ENCODE measurements around the gene TNKS1BP1.
"Not testable (repeated sequence)": the region's sequence is repeated elsewhere in the genome, so short reads cannot be mapped to it uniquely, and the experiment has no call there.

TNKS1BP1 gene

DNA sequence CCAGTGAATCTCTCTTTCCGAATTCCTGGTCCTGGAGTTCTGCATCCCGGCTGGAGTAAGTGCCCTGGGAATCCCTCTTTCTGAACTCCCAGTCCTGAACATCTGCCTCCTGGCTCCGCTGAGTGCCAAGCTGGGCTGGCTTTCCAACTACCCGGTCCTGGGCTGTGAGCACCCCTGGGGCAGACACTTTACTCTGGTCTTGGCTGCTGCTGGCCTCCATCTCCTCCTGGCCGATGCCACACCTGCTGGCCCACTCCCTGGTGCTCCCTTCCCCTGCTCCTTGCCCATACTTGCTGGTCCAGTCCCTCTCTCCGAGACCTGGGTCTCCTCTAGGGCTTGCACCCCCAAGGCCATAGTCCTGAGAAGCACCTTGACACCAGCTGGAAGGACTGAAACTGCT lies 14.7 kb downstream of the TNKS1BP1 start:
- no peak for DNase-seq

DNA sequence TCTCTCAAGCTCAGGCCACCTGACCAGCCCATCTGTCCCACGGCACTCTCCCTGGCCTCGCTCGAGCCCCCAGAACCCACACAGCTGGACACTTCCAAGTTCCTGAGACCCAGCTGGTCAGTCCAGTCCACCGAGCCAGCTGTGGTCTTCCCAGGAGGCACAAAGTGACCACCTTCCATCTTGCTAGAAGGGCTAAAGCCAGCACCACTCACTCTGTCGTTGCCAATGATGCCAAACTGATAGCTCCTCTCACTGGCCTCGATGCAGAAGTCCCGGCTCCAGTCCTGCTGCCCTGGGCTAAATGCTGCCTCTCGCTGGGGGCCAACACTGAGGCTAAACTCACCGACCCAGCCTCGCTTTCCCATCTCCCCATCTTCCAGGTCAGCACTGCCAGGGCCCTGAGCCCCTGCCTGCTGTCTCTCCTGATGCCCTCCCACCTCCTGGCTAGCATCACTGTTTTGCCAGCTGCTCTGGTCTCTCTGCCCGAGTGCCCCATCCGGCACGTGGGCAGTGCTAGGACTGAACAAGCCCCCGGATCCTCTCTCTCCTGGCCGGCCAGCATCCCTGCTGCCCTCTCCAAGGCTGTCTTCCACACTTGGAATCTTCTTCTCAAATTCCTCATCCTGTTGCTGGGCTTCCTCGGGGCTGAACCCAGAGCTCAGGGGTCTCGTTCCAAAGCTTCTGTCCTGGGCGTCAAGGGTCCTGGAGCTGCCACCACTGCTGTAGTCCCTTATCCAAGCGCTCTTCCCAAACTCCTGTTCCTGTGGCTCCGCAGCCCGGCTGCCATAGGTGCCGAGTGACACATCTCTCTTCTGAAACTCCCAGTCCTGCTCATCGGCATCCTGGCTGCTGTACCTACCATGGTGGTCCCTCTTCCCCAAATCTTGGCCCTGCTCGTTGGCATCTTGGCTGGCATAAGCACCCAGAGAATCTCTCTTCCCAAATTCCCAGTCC lies 15.4 kb downstream of the TNKS1BP1 start:
- no peak for DNase-seq

DNA sequence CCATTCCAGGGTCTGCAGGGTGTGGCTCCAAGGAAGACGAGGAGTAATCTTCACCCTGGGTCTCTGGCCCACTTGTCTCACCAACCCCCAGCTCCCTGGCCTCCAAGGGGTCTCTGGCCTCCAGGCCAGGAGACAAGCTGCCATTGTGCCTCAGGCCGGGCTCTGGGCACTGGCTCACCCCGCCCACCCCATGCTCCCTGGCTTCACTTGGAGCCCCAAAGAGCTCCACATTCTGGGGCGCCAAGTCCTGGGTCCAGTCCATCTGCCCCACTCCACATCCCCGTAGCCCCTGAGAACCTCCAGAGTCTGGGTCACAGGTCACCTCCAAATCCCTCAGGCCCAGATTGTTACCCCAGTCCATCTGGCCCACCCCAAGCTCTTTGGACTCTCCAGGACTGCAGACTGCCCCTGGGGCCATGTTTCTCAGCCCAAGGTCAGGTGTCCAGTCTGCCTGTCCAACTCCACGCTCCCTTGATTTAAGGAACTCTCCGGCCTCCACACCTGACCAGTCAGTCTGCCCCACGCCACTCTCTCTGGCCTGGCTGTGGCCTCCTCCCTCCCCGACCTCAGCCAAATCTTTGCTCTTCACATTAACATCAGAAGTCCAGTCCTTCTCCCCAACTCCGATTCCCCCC lies 16.2 kb downstream of the TNKS1BP1 start:
- no peak for DNase-seq

DNA sequence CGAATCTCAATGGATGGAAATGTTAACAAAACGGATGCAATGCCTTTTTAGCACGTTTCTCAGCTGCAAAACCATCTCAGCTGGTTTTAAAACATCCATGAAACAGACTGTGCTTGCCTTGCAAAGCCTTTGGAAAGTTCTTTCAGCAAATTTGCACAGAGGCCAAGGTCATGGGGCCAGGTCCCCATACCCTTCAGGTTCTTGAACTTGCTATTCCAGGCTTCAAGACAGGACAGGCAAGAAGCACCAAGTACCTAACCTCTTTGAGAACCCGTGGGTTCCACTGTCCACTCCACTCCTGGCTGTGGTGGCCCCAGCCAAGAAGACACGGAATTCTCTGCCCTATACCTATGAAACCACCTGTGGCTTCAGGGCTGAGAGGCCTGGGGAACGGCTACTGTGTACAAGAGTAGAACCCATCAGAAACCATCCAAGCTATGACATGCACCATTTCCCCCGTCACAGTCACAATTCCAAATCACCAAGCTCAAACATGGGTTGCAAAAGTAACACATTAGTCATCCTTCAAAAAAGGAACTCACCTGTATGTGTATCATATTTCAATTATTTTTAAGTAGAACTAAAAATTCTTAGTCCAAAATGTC lies 17.0 kb downstream of the TNKS1BP1 start:
- DNase-seq: no peak

DNA sequence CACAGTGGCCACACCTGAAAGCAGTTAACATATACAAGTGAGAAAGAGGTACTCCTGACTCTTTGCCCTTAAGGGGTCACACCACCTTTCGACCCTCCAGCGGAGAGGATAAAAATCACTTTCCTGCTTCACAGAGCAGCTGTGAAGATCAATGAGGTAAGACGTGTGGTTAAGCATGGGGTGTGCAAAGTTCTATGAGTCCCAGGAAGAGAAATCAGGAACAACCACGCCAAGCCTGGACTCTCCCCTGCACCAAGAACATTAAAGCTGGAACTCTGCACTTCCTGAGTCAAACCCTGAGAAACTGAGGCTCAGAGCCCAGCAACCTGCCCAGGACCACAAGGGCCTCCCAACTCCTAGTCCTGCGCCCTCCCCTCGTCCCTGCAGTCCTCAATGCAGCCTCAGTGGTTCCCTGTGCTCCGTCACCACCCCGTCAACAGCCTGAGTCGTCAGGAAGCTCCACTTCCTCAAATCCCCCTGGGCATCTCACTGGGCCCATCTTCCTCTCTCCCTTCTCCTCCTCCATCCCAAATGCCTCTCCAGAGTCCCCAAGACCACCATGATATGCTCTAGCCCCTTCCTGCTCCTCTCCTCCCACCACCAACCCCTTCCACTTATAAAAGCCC lies 17.7 kb downstream of the TNKS1BP1 start:
- DNase-seq: no peak

DNA sequence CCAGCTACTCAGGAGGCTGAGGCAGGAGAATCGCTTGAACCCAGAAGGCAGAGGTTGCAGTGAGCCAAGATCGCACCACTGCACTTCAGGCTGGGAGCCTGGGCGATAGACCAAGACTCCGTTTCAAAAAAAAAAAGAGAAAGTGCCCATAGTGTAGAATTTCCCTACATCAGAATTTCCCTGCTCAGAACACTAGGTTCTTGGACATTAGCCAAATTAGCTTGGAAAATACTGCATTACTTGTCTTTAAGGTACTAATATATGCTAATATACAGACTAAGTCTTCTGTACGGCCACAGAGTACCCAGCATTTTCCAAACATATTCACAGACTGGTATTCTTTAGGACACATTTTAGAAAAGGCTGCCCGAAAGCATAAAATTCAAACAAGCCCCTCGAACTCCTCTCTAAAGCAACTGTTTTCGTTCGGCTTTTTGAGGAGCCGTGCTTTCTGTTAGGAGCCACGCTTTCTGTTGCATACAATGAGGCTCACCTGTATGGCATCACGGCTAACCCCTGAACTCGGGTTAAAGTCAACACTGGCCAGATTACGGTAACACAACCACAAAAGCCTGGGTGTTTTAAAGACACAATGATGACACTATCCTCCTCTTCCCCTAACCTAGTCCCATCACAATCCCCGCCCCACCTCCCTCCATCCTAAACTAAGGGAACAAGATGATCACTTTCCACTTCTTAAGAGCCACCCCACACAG lies 18.4 kb downstream of the TNKS1BP1 start:
- DNase-seq: no peak

DNA sequence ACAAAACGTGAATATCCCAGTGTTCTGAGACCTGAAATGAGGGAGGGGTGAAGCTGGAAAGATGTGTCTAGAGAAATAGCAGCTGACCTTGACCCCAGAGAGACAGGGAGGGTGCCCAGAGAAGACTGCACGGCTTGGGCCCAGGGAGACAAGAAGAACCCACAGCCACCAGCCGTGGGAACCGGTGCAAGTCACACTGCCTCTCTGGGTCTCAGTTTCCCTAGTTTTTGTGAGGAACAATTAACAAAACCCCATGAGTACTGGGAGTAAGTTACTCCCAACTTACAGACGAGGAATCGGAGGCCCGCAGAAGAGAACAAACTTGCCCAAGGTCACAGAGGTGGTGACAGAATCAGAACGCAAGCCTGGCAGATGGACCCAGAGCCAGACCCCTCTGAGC lies 19.2 kb downstream of the TNKS1BP1 start:
- no peak for DNase-seq

DNA sequence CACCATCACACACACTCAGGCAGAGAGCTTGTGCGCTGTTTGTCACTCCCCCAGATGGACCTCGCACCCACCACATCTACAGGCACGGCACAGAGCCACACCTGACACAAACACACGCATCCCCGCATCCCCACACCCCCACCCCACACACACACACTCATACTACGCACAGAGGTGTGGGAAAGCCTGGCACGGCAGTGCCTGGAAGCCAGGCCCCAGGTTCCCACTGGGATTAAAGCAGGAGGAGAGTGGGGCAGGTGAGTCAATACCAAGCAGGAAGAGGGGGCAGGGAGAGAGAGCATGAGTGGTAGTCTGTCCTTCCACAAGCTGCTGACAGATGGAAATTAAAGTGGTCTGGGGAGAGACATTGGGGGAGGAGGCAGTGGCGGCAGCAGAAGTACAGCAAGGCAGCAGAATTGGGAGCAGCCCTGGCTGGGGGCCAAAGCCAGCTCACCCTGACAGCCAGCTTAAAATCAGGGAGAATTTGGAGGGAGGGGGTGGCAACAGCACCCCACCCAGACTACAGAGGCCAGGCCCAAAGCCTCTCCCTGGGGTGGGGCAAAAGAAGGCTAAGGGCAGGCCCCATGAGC lies 20.7 kb downstream of the TNKS1BP1 start:
- no peak for DNase-seq

DNA sequence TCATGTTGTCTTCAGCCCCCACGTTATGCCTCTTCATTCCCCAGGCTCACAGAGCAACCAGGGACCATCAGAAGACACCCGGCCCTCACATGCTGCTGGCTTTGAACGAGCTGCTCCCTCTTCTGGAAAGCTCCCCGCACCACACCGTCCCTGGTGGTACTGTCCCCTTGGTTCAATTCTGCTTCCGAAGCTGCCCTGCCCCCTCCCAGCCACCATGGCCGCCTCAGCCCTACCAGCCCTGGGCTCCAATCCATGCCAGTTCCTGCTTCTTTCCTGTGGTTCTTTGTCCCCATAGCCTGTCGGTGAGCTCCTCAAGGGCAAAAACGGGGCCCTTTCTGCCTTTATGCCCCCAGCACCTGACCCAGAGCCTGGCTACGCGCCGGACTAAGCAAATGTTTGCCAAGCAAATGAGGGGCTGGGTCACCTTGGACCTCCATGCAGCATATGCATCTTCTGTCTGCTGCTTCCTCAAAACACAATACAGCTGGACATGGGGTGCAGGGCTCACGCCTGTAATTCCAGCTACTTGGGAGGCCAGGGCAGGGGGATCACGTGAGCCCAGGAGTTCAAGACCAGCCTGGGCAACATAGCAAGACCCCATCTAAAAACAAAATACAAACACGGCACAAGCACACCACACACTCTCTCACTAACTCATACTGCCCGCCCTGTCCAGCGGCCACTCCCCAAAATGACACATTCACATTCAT lies 21.3 kb downstream of the TNKS1BP1 start:
- DNase-seq: no peak

DNA sequence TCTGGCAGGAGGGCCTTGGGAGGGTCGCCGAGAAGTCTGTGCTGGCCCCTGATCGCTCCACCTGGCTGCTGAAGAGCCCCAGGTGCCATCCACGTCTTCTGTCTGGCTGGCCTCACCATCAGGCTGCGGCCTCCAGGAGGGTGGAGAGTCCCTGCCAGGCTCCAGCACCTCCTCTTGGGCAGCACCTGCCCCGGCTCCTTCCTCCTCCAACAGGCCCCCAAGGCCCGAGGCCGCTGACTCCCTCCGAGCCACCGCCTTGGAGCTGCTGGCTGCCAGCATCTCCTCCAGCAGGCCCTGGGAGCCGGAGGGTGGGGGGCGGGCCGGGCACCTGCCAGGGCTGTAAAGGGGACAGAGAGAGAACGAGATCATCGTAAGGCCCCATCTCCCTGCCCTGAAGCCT lies 22.3 kb downstream of the TNKS1BP1 start:
- DNase-seq: no peak

DNA sequence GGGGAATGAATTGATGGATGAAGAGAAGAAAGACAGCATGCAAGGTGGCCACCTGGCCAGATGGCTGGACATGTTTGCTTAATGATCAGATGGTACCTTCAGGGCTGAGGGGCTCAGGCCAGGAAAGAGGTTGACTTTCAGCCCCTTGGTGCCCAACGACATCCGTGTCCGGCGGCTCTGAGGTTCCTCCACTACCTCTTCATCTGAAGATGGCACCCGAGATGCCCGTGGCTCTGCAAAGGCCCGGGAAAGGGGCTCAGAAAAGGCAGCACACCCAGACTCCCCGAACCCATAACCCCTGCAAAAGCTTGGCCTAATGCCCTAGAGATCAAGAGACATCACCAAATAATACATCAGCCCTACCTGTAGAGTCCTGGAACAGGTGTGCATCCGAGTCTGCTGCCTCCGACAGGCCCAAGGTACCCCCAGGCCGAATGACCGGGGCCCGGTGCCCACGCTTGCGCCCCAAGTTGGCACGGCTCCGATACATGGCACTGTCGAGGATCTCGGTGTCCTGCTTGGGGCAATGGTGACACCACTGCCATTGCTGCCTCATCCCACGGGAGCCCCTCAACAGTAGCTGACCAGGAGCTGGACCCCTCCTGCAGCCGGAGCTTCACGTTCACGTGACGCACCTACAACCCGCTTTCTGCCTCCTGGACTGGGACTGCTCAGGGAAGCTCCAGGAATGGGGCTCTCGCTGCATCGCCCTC lies 22.9 kb downstream of the TNKS1BP1 start:
- DNase-seq: no peak

DNA sequence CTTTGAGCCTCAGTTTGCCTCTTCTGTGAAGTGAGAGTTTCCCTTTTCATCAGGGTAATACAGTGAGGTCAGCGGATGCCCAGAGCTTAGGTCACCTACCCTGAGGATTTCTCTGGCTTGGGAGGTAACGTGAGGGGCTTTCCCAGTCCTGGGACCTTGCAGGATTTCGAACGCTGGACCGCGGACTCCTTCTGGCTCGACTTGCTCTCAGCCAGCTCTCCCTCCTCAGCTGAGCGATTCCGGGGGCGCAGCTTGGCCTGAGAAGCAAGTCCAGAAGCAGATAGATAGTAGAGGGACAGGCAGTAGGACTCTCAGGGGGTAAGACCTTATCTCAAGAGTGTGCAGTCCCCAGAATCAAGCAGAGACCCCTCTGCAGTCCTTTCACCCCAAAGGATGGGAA lies 24.0 kb downstream of the TNKS1BP1 start:
- no peak for DNase-seq

DNA sequence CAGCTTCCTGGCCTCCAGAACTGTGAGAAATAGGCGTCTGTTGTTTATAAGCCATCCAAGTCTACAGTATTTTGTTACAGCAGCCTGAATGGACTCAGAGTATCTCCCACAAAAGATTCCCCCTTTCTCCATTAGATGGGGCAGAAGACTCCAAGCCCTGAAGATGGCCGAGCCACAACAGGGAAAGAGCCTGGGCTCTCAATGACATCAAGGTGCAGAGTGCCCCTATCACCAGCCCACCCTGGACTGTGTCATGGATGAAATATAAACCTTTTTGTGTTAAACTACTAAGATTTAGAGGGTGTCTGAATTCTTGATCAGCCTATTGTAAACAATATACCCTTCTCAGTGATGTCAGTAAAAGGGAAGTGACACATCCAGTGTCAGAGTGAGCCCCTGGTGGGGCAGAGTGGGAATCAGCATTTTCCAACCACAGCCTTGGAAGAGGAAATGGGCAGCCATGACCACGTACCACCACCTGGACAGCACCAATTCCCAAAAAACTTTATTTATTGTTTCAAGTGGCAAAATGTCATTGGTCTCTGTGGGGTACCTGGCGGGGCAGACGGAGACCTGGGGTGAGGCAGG lies 25.5 kb downstream of the TNKS1BP1 start:
- no peak for DNase-seq

DNA sequence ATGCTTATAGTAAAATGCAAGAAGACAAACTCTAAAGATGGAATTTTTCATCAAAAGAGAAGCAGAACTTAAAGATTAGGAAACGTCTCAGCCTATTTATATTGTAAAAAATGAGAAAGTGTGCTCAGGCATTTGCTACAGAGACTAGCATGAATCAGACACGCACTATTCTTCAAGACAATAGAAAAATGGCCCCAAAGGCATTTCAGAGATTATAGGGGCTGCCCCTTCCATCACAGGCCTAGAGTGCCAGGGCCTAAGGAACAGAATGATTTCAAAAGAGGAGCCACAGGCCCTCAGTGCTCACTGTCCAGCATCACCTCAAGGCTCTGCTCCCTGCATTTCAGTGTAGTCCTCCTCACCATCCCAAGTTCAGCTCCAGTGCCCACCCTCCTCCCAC lies 27.5 kb downstream of the TNKS1BP1 start:
- DNase-seq: no peak

DNA sequence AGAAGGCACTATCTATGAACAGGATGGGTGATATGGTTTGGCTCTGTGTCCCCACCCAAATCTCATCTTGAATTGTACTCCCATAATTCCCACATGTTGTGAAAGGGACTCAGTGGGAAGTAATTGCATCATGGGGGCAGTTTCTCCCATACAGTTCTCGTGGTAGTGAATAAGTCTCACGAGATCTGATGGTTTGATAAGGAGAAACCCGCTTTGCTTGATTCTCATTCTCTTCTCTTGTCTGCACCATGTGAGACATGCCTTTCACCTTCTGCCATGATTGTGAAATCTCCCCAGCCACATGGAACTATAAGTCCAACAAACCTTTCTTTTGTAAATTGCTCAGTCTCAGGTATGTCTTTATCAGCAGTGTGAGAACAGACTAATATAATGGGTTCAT lies 28.5 kb downstream of the TNKS1BP1 start:
- DNase-seq: not testable (repeated sequence)

DNA sequence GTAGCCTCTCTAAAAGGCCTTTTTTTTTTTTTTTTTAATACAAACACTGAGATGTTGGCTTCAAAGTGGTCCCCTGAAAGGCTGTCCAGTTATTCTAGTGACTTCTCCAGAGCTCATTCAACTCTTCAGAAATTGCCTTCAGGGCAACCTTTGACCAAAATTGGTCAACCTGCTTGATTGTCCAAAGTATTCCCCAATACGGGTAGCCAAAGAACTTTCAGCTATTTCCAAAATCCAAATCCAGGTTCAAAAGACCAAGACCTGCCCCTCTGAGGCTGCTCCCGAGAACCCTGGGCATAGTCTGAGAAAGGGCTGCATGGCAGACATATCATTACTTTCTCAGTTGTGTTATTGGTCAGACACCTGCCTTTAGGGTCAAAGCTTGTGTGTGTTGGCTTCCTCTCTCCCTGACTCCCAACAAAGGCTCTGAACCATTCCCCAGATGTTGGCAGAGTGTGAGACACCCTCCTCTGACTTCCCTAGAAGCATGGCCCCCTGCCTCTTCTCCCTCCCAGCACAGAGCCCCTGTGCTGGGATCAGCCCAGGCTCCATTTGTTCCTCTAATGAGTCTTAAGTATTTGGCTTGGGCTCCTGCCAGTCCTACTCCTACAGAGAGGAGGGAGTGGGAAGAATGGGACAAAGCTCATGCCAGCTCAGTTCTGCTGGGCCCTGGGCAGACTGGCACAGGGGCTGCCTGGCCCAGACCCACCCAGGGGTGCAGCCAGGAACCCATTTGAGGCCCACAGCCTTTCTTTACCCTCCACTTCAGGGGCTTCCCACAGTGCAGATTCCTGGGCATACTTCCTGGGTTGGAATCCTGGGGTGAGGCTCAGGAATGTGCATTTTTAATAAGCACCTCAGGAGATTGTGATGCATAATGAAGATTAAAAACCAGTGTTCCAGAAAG lies 30.3 kb downstream of the TNKS1BP1 start:
- DNase-seq: no peak

DNA sequence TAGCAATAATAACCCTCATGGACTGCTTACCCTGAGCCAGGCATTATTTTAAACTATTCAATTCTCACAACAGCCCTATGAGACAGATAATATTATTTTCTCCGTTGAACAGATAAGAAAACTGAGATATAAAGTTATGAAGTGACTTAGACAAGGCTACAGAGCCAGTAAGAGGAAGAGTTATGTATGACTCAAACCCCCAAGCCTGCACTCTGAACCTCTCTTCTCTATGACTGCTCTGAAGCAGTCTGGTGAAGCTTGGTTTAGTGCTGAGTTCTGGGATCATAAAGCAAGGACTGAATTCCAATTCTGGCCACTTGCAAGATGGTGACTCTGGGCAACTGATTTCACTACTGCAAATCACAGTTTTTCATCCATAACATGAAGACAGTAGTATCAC lies 34.5 kb downstream of the TNKS1BP1 start:
- DNase-seq: no peak

DNA sequence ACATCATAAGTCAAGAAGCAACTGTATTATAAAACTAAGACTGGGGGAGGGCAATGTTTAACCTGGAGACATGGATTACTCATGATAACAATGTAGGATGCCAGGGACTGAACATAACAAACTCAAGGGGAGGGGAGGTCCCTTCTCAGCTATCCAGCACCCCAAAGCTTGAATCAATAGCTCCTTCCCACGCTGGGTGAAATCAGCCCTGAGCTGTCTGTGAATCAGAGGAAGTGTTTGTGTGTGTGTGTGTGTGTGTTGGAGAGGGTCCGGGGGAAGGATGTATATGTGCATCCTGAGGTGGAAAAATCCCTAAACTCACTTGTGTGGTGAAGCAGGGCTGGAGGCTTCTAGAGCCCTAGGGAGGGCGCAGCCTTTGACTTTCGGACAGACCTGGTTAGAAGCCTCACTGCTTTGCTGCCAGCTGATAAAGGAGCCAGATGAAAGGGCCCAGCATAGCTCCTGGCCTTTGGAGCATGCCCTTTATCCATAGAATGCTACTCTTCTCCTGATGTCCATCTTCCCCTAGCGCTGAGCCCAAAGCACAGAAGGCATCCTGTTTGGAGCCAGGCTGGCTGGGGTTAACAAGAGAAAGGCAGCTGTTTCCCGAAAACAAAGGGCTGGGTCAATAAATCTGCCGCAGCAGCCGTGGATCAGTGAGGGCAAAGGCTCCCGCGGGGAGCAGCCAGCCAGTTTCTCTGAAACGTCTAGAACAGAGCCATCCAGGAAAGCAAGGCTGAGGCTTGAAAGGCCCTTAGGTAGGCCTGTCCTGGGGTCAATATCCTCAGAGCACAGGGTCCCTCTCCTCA lies 35.8 kb downstream of the TNKS1BP1 start:
- no peak for DNase-seq

DNA sequence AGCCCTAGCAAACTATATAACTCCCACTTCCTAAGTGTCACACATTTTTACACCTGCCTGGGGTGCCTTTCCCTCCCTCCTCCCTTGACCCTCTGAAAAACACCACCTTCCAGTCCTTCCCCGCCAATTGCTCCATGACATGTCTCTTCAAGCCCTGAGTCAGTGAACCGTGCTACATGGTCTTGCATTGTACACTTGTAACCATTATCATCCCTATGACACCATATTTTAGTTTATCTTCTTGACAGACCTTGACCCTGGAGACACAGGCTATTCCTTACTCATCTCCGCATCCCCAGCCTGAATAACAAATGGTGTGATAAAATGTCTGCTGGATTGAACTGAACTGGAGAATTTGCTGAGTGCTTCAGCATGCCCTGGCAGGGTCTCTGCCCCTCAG lies 36.9 kb downstream of the TNKS1BP1 start:
- DNase-seq: no peak

All from activated CD8-positive, alpha-beta memory T cell treated with anti-CD3 and anti-CD28 coated beads for 24 hours (primary cell).